ENCODE measurements around the gene GRSF1. TPM values are rescaled to one million over a fixed set of nuclear protein-coding genes. Genes with fewer than 3 reads are reported as not detected.

GRSF1 gene
- total RNA-seq, 1 donor from 2014 or later, result 112 TPM

GRCh38 chr4:70818173-70818855 lies 21.4 kb downstream of the GRSF1 start:
- H3K4me2 ChIP-seq (ENCODE audit: low read length), result no peak overlapping the region
- no peaks in the 10 kb centered on the region for H3K4me1 ChIP-seq (ENCODE audit: insufficient read depth, low read length)
- H2AFZ ChIP-seq (ENCODE audit: low read depth, low read length), result no peak overlapping the region
- Mint-ChIP-seq H3K36me3 (ENCODE audit: low read depth, unreplicated experiment) (peaks cover 10% of the 10 kb centered on the region), H3K4me1 (ENCODE audit: low read depth, unreplicated experiment) (no peaks in the 10 kb centered on the region), H3K27ac (ENCODE audit: unreplicated experiment) (no peak overlapping the region), H3K4me3 (ENCODE audit: unreplicated experiment) (no peak overlapping the region), H3K27me3 (ENCODE audit: low read depth, unreplicated experiment) (no peaks in the 10 kb centered on the region), H3K9me3 (ENCODE audit: unreplicated experiment) (no peaks in the 10 kb centered on the region)
- no peak overlapping the region for H3K9ac ChIP-seq (ENCODE audit: low read length)
- H3K4me3 ChIP-seq (ENCODE audit: insufficient read depth, low read depth, low read length), result no peak overlapping the region
- no peak overlapping the region for H3K27ac ChIP-seq (ENCODE audit: low read depth, low read length)
- no peak for TF ChIP-seq EZH2 (IDR thresholded peaks at IDR 0.05; ENCODE audit: insufficient read depth, low read length)
- no peak for TF ChIP-seq CTCF (IDR thresholded peaks at IDR 0.05; ENCODE audit: insufficient read depth, low read depth, low read length)
- FAIRE-seq (no peak), DNase-seq (ENCODE audit: low read depth) (no peak)
- H3K27me3 ChIP-seq (ENCODE audit: insufficient read depth, low read length), result no peaks in the 10 kb centered on the region
- peaks cover 14% of the 10 kb centered on the region for H4K20me1 ChIP-seq (ENCODE audit: insufficient read depth, low read length)
- no peaks in the 10 kb centered on the region for H3K79me2 ChIP-seq (ENCODE audit: insufficient read depth, low read length)
- H3K9me3 ChIP-seq (ENCODE audit: insufficient read depth, low read depth, low read length), result no peaks in the 10 kb centered on the region
- H3K36me3 ChIP-seq (ENCODE audit: insufficient read depth, low read length), result peaks cover 31% of the 10 kb centered on the region

GRCh38 chr4:70816894-70817293 lies 22.8 kb downstream of the GRSF1 start:
- Mint-ChIP-seq H3K9me3 (ENCODE audit: unreplicated experiment) (no peaks in the 10 kb centered on the region), H3K4me1 (ENCODE audit: low read depth, unreplicated experiment) (no peaks in the 10 kb centered on the region), H3K27me3 (ENCODE audit: low read depth, unreplicated experiment) (no peaks in the 10 kb centered on the region), H3K27ac (ENCODE audit: unreplicated experiment) (no peak overlapping the region), H3K4me3 (ENCODE audit: unreplicated experiment) (no peak overlapping the region), H3K36me3 (ENCODE audit: low read depth, unreplicated experiment) (peaks cover 10% of the 10 kb centered on the region)
- Histone ChIP-seq H3K9ac (ENCODE audit: low read length) (no peak overlapping the region), H3K79me2 (ENCODE audit: insufficient read depth, low read length) (no peaks in the 10 kb centered on the region), H3K27ac (ENCODE audit: low read depth, low read length) (no peak overlapping the region), H4K20me1 (ENCODE audit: insufficient read depth, low read length) (peaks cover 14% of the 10 kb centered on the region), H3K4me1 (ENCODE audit: insufficient read depth, low read length) (no peaks in the 10 kb centered on the region), H3K27me3 (ENCODE audit: insufficient read depth, low read length) (no peaks in the 10 kb centered on the region), H2AFZ (ENCODE audit: low read depth, low read length) (no peak overlapping the region), H3K36me3 (ENCODE audit: insufficient read depth, low read length) (peaks cover 26% of the 10 kb centered on the region), H3K4me2 (ENCODE audit: low read length) (no peak overlapping the region), H3K4me3 (ENCODE audit: insufficient read depth, low read depth, low read length) (no peak overlapping the region), H3K9me3 (ENCODE audit: insufficient read depth, low read depth, low read length) (no peaks in the 10 kb centered on the region)
- TF ChIP-seq EZH2 (IDR thresholded peaks at IDR 0.05; ENCODE audit: insufficient read depth, low read length) (no peak), CTCF (IDR thresholded peaks at IDR 0.05; ENCODE audit: insufficient read depth, low read depth, low read length) (no peak)
- no peak for DNase-seq (ENCODE audit: low read depth)
- no peak for FAIRE-seq

DNA sequence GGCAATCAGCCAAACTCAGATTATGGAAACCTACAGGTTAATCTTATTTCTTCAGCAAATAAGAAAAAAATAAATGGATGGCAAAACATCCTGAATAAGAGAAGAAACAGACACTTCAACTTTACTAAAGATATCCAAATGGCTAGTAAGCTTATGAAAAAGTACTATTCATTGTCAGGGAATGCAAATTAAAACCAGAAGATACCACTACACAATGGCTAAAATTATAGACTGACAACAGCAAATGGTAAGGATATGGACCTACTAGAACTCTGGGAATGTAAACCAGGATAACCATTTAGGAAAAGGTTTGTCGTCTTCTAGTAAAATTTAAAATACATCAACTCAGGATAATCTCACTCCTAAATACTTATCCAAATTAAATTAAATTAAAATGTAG lies 24.3 kb downstream of the GRSF1 start:
- Mint-ChIP-seq H3K9me3 (ENCODE audit: unreplicated experiment) (no peaks in the 10 kb centered on the region), H3K27ac (ENCODE audit: unreplicated experiment) (no peak overlapping the region), H3K36me3 (ENCODE audit: low read depth, unreplicated experiment) (peaks cover 7% of the 10 kb centered on the region), H3K4me1 (ENCODE audit: low read depth, unreplicated experiment) (no peaks in the 10 kb centered on the region), H3K27me3 (ENCODE audit: low read depth, unreplicated experiment) (no peaks in the 10 kb centered on the region), H3K4me3 (ENCODE audit: unreplicated experiment) (no peak overlapping the region)
- DNase-seq (ENCODE audit: low read depth) (no peak), FAIRE-seq (no peak)
- Histone ChIP-seq H3K4me2 (ENCODE audit: low read length) (no peak overlapping the region), H2AFZ (ENCODE audit: low read depth, low read length) (no peak overlapping the region), H3K4me3 (ENCODE audit: insufficient read depth, low read depth, low read length) (no peak overlapping the region), H4K20me1 (ENCODE audit: insufficient read depth, low read length) (peaks cover 14% of the 10 kb centered on the region), H3K36me3 (ENCODE audit: insufficient read depth, low read length) (peaks cover 22% of the 10 kb centered on the region), H3K79me2 (ENCODE audit: insufficient read depth, low read length) (no peaks in the 10 kb centered on the region), H3K9me3 (ENCODE audit: insufficient read depth, low read depth, low read length) (no peaks in the 10 kb centered on the region), H3K4me1 (ENCODE audit: insufficient read depth, low read length) (no peaks in the 10 kb centered on the region), H3K9ac (ENCODE audit: low read length) (no peak overlapping the region), H3K27me3 (ENCODE audit: insufficient read depth, low read length) (no peaks in the 10 kb centered on the region), H3K27ac (ENCODE audit: low read depth, low read length) (no peak overlapping the region)
- no peak for TF ChIP-seq EZH2 (IDR thresholded peaks at IDR 0.05; ENCODE audit: insufficient read depth, low read length)
- TF ChIP-seq CTCF (IDR thresholded peaks at IDR 0.05; ENCODE audit: insufficient read depth, low read depth, low read length), result no peak
